Measurements from ENCODE around the gene CYBA. TPM values are rescaled to one million over a fixed set of nuclear protein-coding genes. Genes with fewer than 3 reads are reported as not detected.

Gene CYBA
- total and polyA plus RNA-seq, 2 of the 13 experiments (the other 11 are each of a cell fraction or from before 2014, with no cell fraction given) = 196 to 250 TPM

DNA sequence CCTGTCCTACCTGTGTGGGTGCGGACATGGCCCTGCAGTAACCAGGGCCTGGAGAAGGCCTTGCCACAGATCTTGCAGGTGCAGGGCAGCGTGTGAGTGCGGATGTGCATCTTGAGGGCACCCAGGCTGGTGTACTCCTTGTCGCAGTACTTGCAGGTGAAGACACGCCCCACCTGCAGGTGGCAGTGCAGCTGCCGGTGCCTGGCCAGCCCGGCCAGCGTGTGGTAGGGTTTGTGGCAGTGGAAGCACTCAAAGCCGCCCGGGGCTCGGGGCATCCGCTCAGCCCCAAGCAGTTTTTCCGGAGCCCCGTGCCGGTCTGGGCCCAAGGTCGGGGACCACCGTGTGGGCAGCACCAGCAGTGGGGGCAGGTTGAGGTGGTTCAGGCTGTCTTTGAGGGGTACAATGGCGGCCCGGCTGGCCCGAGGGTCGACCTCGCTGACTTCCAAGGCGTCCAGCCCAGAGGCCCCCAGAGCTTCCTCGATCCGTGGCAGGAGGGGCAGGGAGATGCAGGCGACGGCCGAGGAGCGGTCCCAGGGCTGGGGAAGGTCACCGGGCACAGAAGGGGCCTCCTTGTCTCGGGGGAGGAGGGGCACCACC lies 30.3 kb upstream of the CYBA start:
- no peaks in the 10 kb centered on the region for H3K79me2 ChIP-seq (ENCODE audit: insufficient read depth, low read length)
- ATAC-seq (peak; percentile 67), FAIRE-seq (peak; percentile 34), DNase-seq (ENCODE audit: low spot score) (peak; percentile 60)
- in situ Hi-C loops (cut with HindIII; ENCODE audit: extremely low pct_ligation_motif_present, low pct_unique_long_range_greater_than_20kb) = no loop called here
- peaks cover 52% of the 10 kb centered on the region for H3K4me1 ChIP-seq (ENCODE audit: insufficient read depth, low read length)
- no peaks in the 10 kb centered on the region for H3K36me3 ChIP-seq (replicated peaks in 1 of 2; ENCODE audit: control insufficient read depth in 1 of 2, insufficient read depth in 2 of 2, low read length in 2 of 2)
- H2AFZ ChIP-seq (ENCODE audit: low read length) = no peak overlapping the region
- H3K9ac ChIP-seq (ENCODE audit: insufficient read depth, low read depth, low read length) = no peak overlapping the region
- 11% methylated on average over 12 of the region's 31 CpGs for WGBS (ENCODE audit: low lambda C conversion rate)
- H3K4me3 ChIP-seq (replicated peaks in 1 of 3; ENCODE audit: insufficient read depth in 1 of 3, low read depth in 2 of 3, low read length in 3 of 3) = peak overlapping the region; percentile 19 to 58 (median 51); a peak in 5 of 6 replicates
- intact Hi-C loops (cut with micrococcal nuclease; ENCODE audit: unreplicated experiment) = no loop called here
- BruUV-seq (replicated peaks) = no TSS peak
- ChIA-PET POLR2A (interaction anchor here (1.1 kb wide), 1 partner anchor 32 kb away, joined by 3 read pairs; no protein-coding TSS in a partner anchor), CTCF (ENCODE audit: low intra/inter-chr PET ratio, low total read pairs) (interaction anchor here (0.9 kb wide), 1 partner anchor 17 kb away, joined by 4 read pairs; no protein-coding TSS in a partner anchor)
- peaks cover 8% of the 10 kb centered on the region; the same call in 1 of the 2 replicates for H4K20me1 ChIP-seq (ENCODE audit: insufficient read depth, low read length)
- no peak overlapping the region for H3K27ac ChIP-seq (ENCODE audit: extremely low read length, insufficient read depth, low read length)
- H3K9me3 ChIP-seq (ENCODE audit: low read length) = no peaks in the 10 kb centered on the region
- H3K4me2 ChIP-seq (ENCODE audit: low read depth, low read length) = peak overlapping the region; percentile 65
- H3K27me3 ChIP-seq (ENCODE audit: control insufficient read depth in 1 of 2, insufficient read depth in 2 of 2, low read length in 2 of 2) = peaks cover 7 to 48% of the 10 kb centered on the region in 2 experiments; a peak in 4 of 5 replicates
- TF ChIP-seq JDP2 (CRISPR knock-in tag; IDR thresholded peaks at IDR 0.05; ENCODE audit: borderline replicate concordance) (no peak), ZNF274 (CRISPR knock-in tag; IDR thresholded peaks at IDR 0.05) (no peak), ZKSCAN5 (CRISPR knock-in tag; IDR thresholded peaks at IDR 0.05) (no peak; the same call in 1 of the 2 replicates), ZNF576 (CRISPR knock-in tag; IDR thresholded peaks at IDR 0.05) (no peak), NCOR1 (IDR thresholded peaks at IDR 0.05; ENCODE audit: borderline replicate concordance, low read length) (no peak; the same call in 1 of the 2 replicates), ZNF160 (CRISPR knock-in tag; IDR thresholded peaks at IDR 0.05) (no peak; the same call in 1 of the 2 replicates), PAX8 (CRISPR knock-in tag; IDR thresholded peaks at IDR 0.05; ENCODE audit: borderline replicate concordance) (no peak), RCOR2 (CRISPR knock-in tag; IDR thresholded peaks at IDR 0.05) (no peak), HOXA3 (CRISPR knock-in tag; IDR thresholded peaks at IDR 0.05) (no peak), ZNF34 (CRISPR knock-in tag; IDR thresholded peaks at IDR 0.05; ENCODE audit: borderline replicate concordance) (no peak), ZBTB42 (CRISPR knock-in tag; IDR thresholded peaks at IDR 0.05) (no peak), ZFP62 (CRISPR knock-in tag; IDR thresholded peaks at IDR 0.05) (no peak)
- TF ChIP-seq, protein P1, sequence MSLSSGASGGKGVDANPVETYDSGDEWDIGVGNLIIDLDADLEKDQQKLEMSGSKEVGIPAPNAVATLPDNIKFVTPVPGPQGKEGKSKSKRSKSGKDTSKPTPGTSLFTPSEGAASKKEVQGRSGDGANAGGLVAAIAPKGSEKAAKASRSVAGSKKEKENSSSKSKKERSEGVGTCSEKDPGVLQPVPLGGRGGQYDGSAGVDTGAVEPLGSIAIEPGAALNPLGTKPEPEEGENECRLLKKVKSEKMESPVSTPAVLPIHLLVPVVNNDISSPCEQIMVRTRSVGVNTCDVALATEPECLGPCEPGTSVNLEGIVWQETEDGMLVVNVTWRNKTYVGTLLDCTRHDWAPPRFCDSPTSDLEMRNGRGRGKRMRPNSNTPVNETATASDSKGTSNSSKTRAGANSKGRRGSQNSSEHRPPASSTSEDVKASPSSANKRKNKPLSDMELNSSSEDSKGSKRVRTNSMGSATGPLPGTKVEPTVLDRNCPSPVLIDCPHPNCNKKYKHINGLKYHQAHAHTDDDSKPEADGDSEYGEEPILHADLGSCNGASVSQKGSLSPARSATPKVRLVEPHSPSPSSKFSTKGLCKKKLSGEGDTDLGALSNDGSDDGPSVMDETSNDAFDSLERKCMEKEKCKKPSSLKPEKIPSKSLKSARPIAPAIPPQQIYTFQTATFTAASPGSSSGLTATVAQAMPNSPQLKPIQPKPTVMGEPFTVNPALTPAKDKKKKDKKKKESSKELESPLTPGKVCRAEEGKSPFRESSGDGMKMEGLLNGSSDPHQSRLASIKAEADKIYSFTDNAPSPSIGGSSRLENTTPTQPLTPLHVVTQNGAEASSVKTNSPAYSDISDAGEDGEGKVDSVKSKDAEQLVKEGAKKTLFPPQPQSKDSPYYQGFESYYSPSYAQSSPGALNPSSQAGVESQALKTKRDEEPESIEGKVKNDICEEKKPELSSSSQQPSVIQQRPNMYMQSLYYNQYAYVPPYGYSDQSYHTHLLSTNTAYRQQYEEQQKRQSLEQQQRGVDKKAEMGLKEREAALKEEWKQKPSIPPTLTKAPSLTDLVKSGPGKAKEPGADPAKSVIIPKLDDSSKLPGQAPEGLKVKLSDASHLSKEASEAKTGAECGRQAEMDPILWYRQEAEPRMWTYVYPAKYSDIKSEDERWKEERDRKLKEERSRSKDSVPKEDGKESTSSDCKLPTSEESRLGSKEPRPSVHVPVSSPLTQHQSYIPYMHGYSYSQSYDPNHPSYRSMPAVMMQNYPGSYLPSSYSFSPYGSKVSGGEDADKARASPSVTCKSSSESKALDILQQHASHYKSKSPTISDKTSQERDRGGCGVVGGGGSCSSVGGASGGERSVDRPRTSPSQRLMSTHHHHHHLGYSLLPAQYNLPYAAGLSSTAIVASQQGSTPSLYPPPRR (CRISPR knock-in tag; IDR thresholded peaks at IDR 0.05; ENCODE audit: borderline replicate concordance) = no peak
- TF ChIP-seq, protein P2, sequence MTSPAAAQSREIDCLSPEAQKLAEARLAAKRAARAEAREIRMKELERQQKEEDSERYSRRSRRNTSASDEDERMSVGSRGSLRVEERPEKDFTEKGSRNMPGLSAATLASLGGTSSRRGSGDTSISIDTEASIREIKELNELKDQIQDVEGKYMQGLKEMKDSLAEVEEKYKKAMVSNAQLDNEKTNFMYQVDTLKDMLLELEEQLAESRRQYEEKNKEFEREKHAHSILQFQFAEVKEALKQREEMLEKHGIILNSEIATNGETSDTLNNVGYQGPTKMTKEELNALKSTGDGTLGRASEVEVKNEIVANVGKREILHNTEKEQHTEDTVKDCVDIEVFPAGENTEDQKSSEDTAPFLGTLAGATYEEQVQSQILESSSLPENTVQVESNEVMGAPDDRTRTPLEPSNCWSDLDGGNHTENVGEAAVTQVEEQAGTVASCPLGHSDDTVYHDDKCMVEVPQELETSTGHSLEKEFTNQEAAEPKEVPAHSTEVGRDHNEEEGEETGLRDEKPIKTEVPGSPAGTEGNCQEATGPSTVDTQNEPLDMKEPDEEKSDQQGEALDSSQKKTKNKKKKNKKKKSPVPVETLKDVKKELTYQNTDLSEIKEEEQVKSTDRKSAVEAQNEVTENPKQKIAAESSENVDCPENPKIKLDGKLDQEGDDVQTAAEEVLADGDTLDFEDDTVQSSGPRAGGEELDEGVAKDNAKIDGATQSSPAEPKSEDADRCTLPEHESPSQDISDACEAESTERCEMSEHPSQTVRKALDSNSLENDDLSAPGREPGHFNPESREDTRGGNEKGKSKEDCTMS (CRISPR knock-in tag; conservative IDR thresholded peaks at IDR 0.05) = no peak
- TF ChIP-seq, protein P3, sequence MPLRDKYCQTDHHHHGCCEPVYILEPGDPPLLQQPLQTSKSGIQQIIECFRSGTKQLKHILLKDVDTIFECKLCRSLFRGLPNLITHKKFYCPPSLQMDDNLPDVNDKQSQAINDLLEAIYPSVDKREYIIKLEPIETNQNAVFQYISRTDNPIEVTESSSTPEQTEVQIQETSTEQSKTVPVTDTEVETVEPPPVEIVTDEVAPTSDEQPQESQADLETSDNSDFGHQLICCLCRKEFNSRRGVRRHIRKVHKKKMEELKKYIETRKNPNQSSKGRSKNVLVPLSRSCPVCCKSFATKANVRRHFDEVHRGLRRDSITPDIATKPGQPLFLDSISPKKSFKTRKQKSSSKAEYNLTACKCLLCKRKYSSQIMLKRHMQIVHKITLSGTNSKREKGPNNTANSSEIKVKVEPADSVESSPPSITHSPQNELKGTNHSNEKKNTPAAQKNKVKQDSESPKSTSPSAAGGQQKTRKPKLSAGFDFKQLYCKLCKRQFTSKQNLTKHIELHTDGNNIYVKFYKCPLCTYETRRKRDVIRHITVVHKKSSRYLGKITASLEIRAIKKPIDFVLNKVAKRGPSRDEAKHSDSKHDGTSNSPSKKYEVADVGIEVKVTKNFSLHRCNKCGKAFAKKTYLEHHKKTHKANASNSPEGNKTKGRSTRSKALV (CRISPR knock-in tag; IDR thresholded peaks at IDR 0.05) = no peak
